ENCODE measurements around the gene PCDHA1.

Gene PCDHA1

GRCh38 chr5:141003031-141003430, 217.1 kb downstream of the PCDHA1 start:
- TF ChIP-seq CTCF (IDR thresholded peaks at IDR 0.05; ENCODE audit: unreplicated experiment in 3 of 3), result no peak
- peaks cover 23% of the 10 kb centered on the region for H3K4me1 Mint-ChIP-seq
- H3K4me3 Mint-ChIP-seq, result no peak overlapping the region
- peaks cover 8% of the 10 kb centered on the region for H3K36me3 Mint-ChIP-seq (ENCODE audit: low read depth)
- no peak overlapping the region for H3K27ac Mint-ChIP-seq
- H3K9me3 Mint-ChIP-seq, result no peaks in the 10 kb centered on the region
- H3K27me3 Mint-ChIP-seq (ENCODE audit: low read depth), result no peaks in the 10 kb centered on the region

- H3K4me1 Mint-ChIP-seq, result peaks cover 23% of the 10 kb centered on the region
- no peak for TF ChIP-seq CTCF (IDR thresholded peaks at IDR 0.05; ENCODE audit: unreplicated experiment in 3 of 3)
Measured at GRCh38 chr5:141003791-141004611, 218.1 kb downstream of the PCDHA1 start.

DNA sequence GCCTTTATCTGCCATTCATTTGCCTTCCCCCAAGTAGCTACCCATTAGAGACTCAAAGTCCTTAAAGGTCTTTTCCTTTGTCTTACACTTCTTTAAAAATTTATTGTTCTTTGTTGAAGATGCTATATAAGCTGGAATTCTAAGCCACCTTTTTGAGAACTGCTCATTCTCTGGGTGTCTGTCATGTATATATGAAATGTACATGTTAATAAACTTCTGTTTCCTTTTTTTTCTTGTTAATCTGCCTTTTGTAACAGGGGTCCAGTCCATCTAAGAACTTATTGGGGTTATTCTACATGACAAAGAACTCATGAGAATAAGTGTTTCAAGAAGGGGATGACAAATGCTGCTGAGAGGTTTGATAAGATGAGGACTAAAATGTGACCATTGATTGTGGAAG, 221.9 kb downstream of the PCDHA1 start:
- H3K27ac Mint-ChIP-seq, result no peak overlapping the region
- H3K27me3 Mint-ChIP-seq (ENCODE audit: low read depth), result no peaks in the 10 kb centered on the region
- no peaks in the 10 kb centered on the region for H3K9me3 Mint-ChIP-seq
- no peak overlapping the region for H3K4me3 Mint-ChIP-seq
- TF ChIP-seq CTCF (IDR thresholded peaks at IDR 0.05; ENCODE audit: unreplicated experiment in 3 of 3), result no peak
- peaks cover 5% of the 10 kb centered on the region for H3K4me1 Mint-ChIP-seq
- H3K36me3 Mint-ChIP-seq (ENCODE audit: low read depth), result peaks cover 24% of the 10 kb centered on the region

More at GRCh38 chr5:141003791-141004611, 218.1 kb downstream of the PCDHA1 start:
- Mint-ChIP-seq H3K27me3 (ENCODE audit: low read depth) (no peaks in the 10 kb centered on the region), H3K4me3 (no peak overlapping the region), H3K27ac (peak overlapping the region in 1 of 3 experiments; percentile 33), H3K9me3 (no peaks in the 10 kb centered on the region), H3K36me3 (ENCODE audit: low read depth) (peaks cover 8% of the 10 kb centered on the region)

- Mint-ChIP-seq H3K36me3 (ENCODE audit: low read depth) (peaks cover 24% of the 10 kb centered on the region), H3K4me1 (no peaks in the 10 kb centered on the region), H3K4me3 (no peak overlapping the region), H3K9me3 (no peaks in the 10 kb centered on the region), H3K27ac (no peak overlapping the region), H3K27me3 (ENCODE audit: low read depth) (no peaks in the 10 kb centered on the region)
- TF ChIP-seq CTCF (IDR thresholded peaks at IDR 0.05; ENCODE audit: unreplicated experiment in 3 of 3), result no peak
Measured at GRCh38 chr5:141010047-141010793, 224.3 kb downstream of the PCDHA1 start.

GRCh38 chr5:141017943-141018342, 232.0 kb downstream of the PCDHA1 start:
- Mint-ChIP-seq H3K4me3 (no peak overlapping the region), H3K4me1 (no peaks in the 10 kb centered on the region), H3K36me3 (ENCODE audit: low read depth) (no peaks in the 10 kb centered on the region), H3K9me3 (no peaks in the 10 kb centered on the region), H3K27me3 (ENCODE audit: low read depth) (no peaks in the 10 kb centered on the region), H3K27ac (no peak overlapping the region)
- TF ChIP-seq CTCF (IDR thresholded peaks at IDR 0.05; ENCODE audit: unreplicated experiment in 3 of 3), result no peak

Data from nephron (organoid).